Breast epithelium (tissue), 4 donors: ENCODE data around the gene CAMK4. TPM values are rescaled to one million over a fixed set of nuclear protein-coding genes. Genes with fewer than 3 reads are reported as not detected.

Source experiments
- DNase-seq, 2 donors: peaks; one replicate each; pipeline ENCODE4 v3.0.0-alpha.2; 2019; ENCODE audit warnings: low spot score in 2 of 2
- H3K27ac ChIP-seq, 2 donors: fragments of 200-600 bp; sonication (generic) in 1 of 2; one replicate each; pipeline ENCODE4 v1.5.1; 2016 to 2019; ENCODE audit warnings: mild to moderate bottlenecking in 1 of 2
- H3K27me3 ChIP-seq, 2 donors: fragments of 200-600 bp; sonication (generic) in 1 of 2; one replicate each; pipeline versions ENCODE4 v1.5.1 to v1.6.0; 2017 to 2019; ENCODE audit warnings: control low read depth in 1 of 2, mild to moderate bottlenecking in 1 of 2
- H3K36me3 ChIP-seq: fragments of 200-600 bp; one replicate; pipeline ENCODE4 v1.5.1; 2019
- H3K4me1 ChIP-seq, 2 donors: fragments of 200-600 bp; sonication (generic); one replicate each; pipeline ENCODE4 v1.5.1; 2016 to 2019; ENCODE audit warnings: control low read depth in 1 of 2
- H3K4me3 ChIP-seq, 3 donors: fragments of 200-600 bp; sonication (generic); 1 replicate in 2 of 3; 2 replicates in 1 of 3; pipeline ENCODE4 v1.5.1; 2016 to 2019; ENCODE audit warnings: mild to moderate bottlenecking in 3 of 3, moderate library complexity in 2 of 3
- H3K9me3 ChIP-seq, 2 donors: fragments of 200-600 bp; sonication (generic) in 1 of 2; one replicate each; pipeline ENCODE4 v1.5.1; 2016 to 2019; ENCODE audit warnings: control low read depth in 1 of 2
- POLR2A ChIP-seq: fragments of 450-650 bp; IDR thresholded peaks from one replicate; pipeline ENCODE4 v1.6.1; 2016; ENCODE audit warnings: antibody characterized with exemption, mild to moderate bottlenecking, moderate library complexity
- POLR2AphosphoS5 ChIP-seq, 3 donors: sonication (generic); formaldehyde crosslinking; IDR thresholded peaks; one replicate each; pipeline ENCODE4 v1.6.1; 2017; ENCODE audit warnings: antibody characterized with exemption in 3 of 3
- intact Hi-C: fragments of 100-400 bp; cut with DNase I; formaldehyde crosslinking; loops from one replicate; pipeline ENCODE4 v1.15.1; 2023; ENCODE audit warnings: low total_unique reads
- total RNA-seq, 3 donors: library from RNA; depleted of rRNA; stranded (reverse); fragments of >200 nt; gene quantifications; one replicate each; pipeline ENCODE4 v1.1.0, GENCODE V29; 2016
- TF ChIP-seq, protein P1 (sequence below), 3 donors: fragments of 450-650 bp; IDR thresholded peaks; one replicate each; pipeline ENCODE4 v1.5.1; 2016 to 2017; ENCODE audit warnings: antibody characterized with exemption in 3 of 3, mild to moderate bottlenecking in 3 of 3, moderate library complexity in 3 of 3

CAMK4 gene
- total RNA-seq, 3 donors from 2014 or later = 0.98 to 1.5 (median 1.4) TPM

DNA sequence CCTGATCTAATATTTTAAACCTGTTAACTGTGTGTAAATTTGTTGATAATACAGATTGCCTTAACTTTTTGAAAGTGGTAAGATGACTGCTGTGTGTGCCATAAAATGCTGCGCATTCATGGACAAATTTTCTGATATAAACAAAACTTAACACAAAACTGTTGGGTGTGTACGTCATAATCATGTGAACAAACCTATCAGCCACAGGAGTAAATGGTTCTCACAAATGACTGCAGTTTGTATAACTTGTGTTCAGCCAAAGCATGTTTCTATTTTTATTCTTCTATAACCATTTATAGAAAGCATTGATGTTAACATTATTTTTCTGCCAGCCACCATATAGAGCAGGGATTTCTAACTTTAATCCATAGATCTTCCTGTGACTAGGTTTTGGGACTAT lies 21.5 kb downstream of the CAMK4 start:
- no peak for DNase-seq
- intact Hi-C loops = no loop called here
- no peaks in the 10 kb centered on the region for H3K4me1 ChIP-seq
- H3K27me3 ChIP-seq = peaks cover 0 to 6% of the 10 kb centered on the region in 2 donors
- no peak overlapping the region for H3K27ac ChIP-seq
- H3K9me3 ChIP-seq = no peaks in the 10 kb centered on the region
- no peaks in the 10 kb centered on the region for H3K36me3 ChIP-seq
- TF ChIP-seq POLR2AphosphoS5 (IDR thresholded peaks at IDR 0.05) (no peak), POLR2A (no peak)
- TF ChIP-seq, protein P1, sequence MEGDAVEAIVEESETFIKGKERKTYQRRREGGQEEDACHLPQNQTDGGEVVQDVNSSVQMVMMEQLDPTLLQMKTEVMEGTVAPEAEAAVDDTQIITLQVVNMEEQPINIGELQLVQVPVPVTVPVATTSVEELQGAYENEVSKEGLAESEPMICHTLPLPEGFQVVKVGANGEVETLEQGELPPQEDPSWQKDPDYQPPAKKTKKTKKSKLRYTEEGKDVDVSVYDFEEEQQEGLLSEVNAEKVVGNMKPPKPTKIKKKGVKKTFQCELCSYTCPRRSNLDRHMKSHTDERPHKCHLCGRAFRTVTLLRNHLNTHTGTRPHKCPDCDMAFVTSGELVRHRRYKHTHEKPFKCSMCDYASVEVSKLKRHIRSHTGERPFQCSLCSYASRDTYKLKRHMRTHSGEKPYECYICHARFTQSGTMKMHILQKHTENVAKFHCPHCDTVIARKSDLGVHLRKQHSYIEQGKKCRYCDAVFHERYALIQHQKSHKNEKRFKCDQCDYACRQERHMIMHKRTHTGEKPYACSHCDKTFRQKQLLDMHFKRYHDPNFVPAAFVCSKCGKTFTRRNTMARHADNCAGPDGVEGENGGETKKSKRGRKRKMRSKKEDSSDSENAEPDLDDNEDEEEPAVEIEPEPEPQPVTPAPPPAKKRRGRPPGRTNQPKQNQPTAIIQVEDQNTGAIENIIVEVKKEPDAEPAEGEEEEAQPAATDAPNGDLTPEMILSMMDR (IDR thresholded peaks at IDR 0.05) = no peak
- H3K4me3 ChIP-seq = no peak overlapping the region

DNA sequence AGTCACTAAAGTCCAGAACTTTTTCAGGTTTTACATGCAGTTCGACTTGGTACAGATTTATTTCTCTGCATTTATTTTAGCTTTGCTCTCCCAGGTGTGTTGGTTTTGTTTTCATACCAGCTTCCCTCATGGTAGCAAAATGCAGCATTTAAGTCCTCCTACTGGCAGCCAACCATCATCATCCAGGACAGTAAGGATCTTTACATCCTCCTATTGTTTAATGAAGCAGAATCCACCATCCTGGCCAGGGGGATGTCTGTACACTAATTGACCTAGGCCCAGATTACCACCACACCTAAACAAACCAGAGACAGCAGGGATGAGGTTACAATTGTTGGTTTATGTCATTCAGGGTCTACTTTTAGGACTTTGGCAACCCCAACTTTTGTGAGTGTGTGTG lies 22.3 kb downstream of the CAMK4 start:
- Histone ChIP-seq H3K27ac (no peak overlapping the region), H3K9me3 (no peaks in the 10 kb centered on the region), H3K27me3 (peaks cover 0 to 6% of the 10 kb centered on the region in 2 donors), H3K4me1 (no peaks in the 10 kb centered on the region), H3K4me3 (no peak overlapping the region), H3K36me3 (no peaks in the 10 kb centered on the region)
- TF ChIP-seq POLR2A (no peak), POLR2AphosphoS5 (IDR thresholded peaks at IDR 0.05) (no peak)
- TF ChIP-seq, protein P1 (IDR thresholded peaks at IDR 0.05) = no peak
- intact Hi-C loops = no loop called here
- DNase-seq = no peak

DNA sequence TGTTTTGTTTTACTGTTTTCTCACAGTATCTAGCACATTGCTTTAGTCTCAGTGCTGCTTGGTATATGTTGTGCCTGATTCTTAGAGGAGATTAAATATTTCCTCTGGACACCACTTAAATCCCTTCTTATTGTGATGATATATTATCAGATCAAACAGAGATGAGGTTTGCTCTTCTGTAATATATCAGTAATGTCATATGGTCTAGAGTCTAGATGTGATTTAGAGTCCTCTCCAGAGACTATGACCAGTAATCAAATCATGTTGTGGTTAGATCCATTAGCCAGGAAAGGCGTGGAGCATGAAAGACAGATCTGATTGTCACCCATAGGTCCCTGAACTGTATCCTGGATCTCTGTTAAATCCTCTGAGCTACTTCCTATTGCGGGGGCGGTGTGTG lies 24.4 kb downstream of the CAMK4 start:
- TF ChIP-seq POLR2A (no peak), POLR2AphosphoS5 (IDR thresholded peaks at IDR 0.05) (no peak)
- TF ChIP-seq, protein P1 (IDR thresholded peaks at IDR 0.05) = no peak
- H3K27me3 ChIP-seq = no peaks in the 10 kb centered on the region
- no peak overlapping the region for H3K27ac ChIP-seq
- no peaks in the 10 kb centered on the region for H3K4me1 ChIP-seq
- DNase-seq = no peak
- intact Hi-C loops = no loop called here
- H3K36me3 ChIP-seq = no peaks in the 10 kb centered on the region
- H3K9me3 ChIP-seq = no peaks in the 10 kb centered on the region
- H3K4me3 ChIP-seq = no peak overlapping the region

DNA sequence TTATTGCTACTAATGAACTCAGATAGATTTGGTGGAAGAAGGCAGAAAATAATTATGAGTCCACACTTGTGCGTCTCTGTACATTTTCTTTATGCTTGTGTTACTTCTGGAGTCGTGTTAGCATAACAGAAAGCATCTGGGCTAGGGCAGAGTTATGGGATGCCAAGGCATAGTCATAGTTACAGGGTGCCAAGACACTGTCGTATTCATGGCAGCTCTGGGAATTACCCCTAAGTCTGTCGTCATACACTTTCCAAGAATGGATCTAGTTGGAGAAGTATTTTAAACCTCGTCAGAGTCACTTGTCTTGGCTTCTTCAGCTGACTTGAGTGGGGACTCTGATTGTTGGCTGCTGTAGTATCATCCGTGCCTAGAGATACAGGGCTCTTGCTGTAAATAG lies 27.7 kb downstream of the CAMK4 start:
- Histone ChIP-seq H3K36me3 (no peaks in the 10 kb centered on the region), H3K4me1 (no peaks in the 10 kb centered on the region), H3K9me3 (no peaks in the 10 kb centered on the region), H3K4me3 (no peak overlapping the region), H3K27ac (no peak overlapping the region), H3K27me3 (no peaks in the 10 kb centered on the region)
- TF ChIP-seq, protein P1 (IDR thresholded peaks at IDR 0.05) = no peak
- no peak for TF ChIP-seq POLR2AphosphoS5 (IDR thresholded peaks at IDR 0.05)
- TF ChIP-seq POLR2A = no peak
- no peak for DNase-seq
- intact Hi-C loops = no loop called here

DNA sequence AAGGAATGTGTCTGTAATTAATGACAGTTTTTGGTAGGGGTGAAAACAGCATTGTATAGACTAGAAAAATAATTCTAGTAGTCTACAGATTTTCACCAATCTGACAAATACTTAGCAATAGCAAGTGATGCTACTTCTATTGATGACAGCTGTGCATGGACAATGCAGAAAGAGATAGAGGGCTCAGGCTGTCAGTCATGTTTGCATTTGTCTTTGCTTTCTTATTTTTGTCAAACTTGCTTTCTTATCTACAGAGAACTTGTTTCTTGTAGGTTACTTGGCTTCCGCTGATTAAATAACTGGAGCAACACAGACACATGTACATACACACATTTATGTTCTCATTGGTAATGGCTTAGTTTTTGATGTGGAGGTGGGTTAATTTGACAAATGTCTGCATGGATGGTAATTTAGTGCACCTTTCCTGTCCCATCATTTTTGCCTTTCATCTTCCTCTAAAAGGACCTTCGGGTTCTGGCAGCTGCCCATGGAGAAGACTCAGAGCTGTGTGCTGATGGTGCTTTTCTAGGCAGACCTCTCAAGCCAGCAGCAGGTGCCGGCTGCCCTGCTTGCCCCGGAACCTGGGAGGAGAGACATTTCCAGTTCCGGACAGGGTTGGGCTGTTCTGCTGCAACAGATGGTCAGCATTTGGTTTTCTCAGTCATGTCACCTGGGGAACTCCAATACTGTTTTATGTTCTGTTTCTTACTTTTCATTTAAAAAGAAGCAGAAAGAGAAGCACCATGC lies 28.8 kb downstream of the CAMK4 start:
- intact Hi-C loops = no loop called here
- no peaks in the 10 kb centered on the region for H3K9me3 ChIP-seq
- H3K4me1 ChIP-seq = no peaks in the 10 kb centered on the region
- no peak for DNase-seq
- no peak overlapping the region for H3K27ac ChIP-seq
- no peaks in the 10 kb centered on the region for H3K36me3 ChIP-seq
- TF ChIP-seq POLR2A = no peak
- no peak for TF ChIP-seq POLR2AphosphoS5 (IDR thresholded peaks at IDR 0.05)
- TF ChIP-seq, protein P1 (IDR thresholded peaks at IDR 0.05) = no peak
- no peaks in the 10 kb centered on the region for H3K27me3 ChIP-seq
- no peak overlapping the region for H3K4me3 ChIP-seq
